H9 (cell line): Measurements from ENCODE around the gene WDR82. TPM values are rescaled to one million over a fixed set of nuclear protein-coding genes. Genes with fewer than 3 reads are reported as not detected.

ENCODE experiments used
- DNase-seq: peaks from one replicate; pipeline ENCODE4 v3.0.0-alpha.2; 2017
- H2AFZ ChIP-seq: one replicate; pipeline ENCODE4 v1.6.1; 2013; ENCODE audit warnings: mild to moderate bottlenecking, low read length, control low read depth, moderate library complexity
- H2AK5ac ChIP-seq: 2 replicates; pipeline ENCODE4 v1.6.1; 2013; ENCODE audit warnings: low read length, control low read depth, mixed read lengths; ENCODE audit not compliant: insufficient read length
- H2BK120ac ChIP-seq: one replicate; pipeline ENCODE4 v1.6.1; 2013; ENCODE audit warnings: low read depth, mild to moderate bottlenecking, low read length, control low read depth, inconsistent platforms; ENCODE audit not compliant: poor library complexity, severe bottlenecking
- H2BK12ac ChIP-seq: 2 replicates; pipeline ENCODE4 v1.6.1; 2013; ENCODE audit warnings: low read length, control low read depth, mixed read lengths, low read depth; ENCODE audit not compliant: insufficient read length
- H2BK15ac ChIP-seq: 2 replicates; pipeline ENCODE4 v1.6.1; 2013; ENCODE audit warnings: low read depth, low read length, control low read depth
- H2BK20ac ChIP-seq: one replicate; pipeline ENCODE4 v1.6.1; 2013; ENCODE audit warnings: low read depth, mild to moderate bottlenecking, low read length, control low read depth, inconsistent platforms; ENCODE audit not compliant: poor library complexity, severe bottlenecking
- H2BK5ac ChIP-seq: 2 replicates; pipeline ENCODE4 v1.6.1; 2013; ENCODE audit warnings: low read length, control low read depth, mixed read lengths; ENCODE audit not compliant: insufficient read length
- H3K14ac ChIP-seq: 2 replicates; pipeline ENCODE4 v1.6.1; 2013; ENCODE audit warnings: low read length, control low read depth; ENCODE audit not compliant: insufficient read depth
- H3K18ac ChIP-seq: 2 replicates; pipeline ENCODE4 v1.6.1; 2013; ENCODE audit warnings: low read depth, mild to moderate bottlenecking, mixed read lengths, low read length, control low read depth; ENCODE audit not compliant: insufficient read length
- H3K23ac ChIP-seq: 2 replicates; pipeline ENCODE4 v1.6.1; 2013; ENCODE audit warnings: low read length, control low read depth, mixed read lengths, low read depth; ENCODE audit not compliant: insufficient read length
- H3K23me2 ChIP-seq: 2 replicates; pipeline ENCODE4 v1.6.1; 2013; ENCODE audit warnings: low read depth, mild to moderate bottlenecking, mixed read lengths, low read length, control low read depth; ENCODE audit not compliant: insufficient read length, poor library complexity, severe bottlenecking
- H3K27ac ChIP-seq: 2 replicates; pipeline ENCODE4 v1.5.1; 2013; ENCODE audit warnings: low read length, control low read depth, mixed read lengths, low read depth; ENCODE audit not compliant: insufficient read length
- H3K27me3 ChIP-seq: 2 replicates; pipeline ENCODE4 v1.6.1; 2013; ENCODE audit warnings: low read length, control low read depth, inconsistent platforms; ENCODE audit not compliant: insufficient read depth
- H3K4ac ChIP-seq: 2 replicates; pipeline ENCODE4 v1.6.1; 2013; ENCODE audit warnings: low read depth, mild to moderate bottlenecking, control low read depth, inconsistent platforms, low read length, moderate library complexity
- H3K4me1 ChIP-seq: 2 replicates; pipeline ENCODE4 v1.6.1; 2013; ENCODE audit warnings: low read length, control low read depth, inconsistent platforms; ENCODE audit not compliant: insufficient read depth
- H3K4me2 ChIP-seq: 2 replicates; pipeline ENCODE4 v1.6.1; 2013; ENCODE audit warnings: low read length, control low read depth, mixed read lengths; ENCODE audit not compliant: insufficient read length, insufficient read depth
- H3K56ac ChIP-seq: 2 replicates; pipeline ENCODE4 v1.6.1; 2013; ENCODE audit warnings: low read depth, mild to moderate bottlenecking, mixed read lengths, low read length, control low read depth; ENCODE audit not compliant: insufficient read length
- H3K79me1 ChIP-seq: 2 replicates; pipeline ENCODE4 v1.6.1; 2013; ENCODE audit warnings: low read depth, mild to moderate bottlenecking, moderate library complexity, low read length, control low read depth, inconsistent platforms; ENCODE audit not compliant: insufficient read depth, poor library complexity, severe bottlenecking
- H3K79me2 ChIP-seq: 2 replicates; pipeline ENCODE4 v1.6.1; 2013; ENCODE audit warnings: low read length, control low read depth, inconsistent platforms; ENCODE audit not compliant: insufficient read depth
- H3K9ac ChIP-seq: 2 replicates; pipeline ENCODE4 v1.6.1; 2013; ENCODE audit warnings: low read length, control low read depth, mixed read lengths; ENCODE audit not compliant: insufficient read length; ENCODE audit errors: extremely low read depth
- H3K9me3 ChIP-seq: one replicate; pipeline ENCODE4 v1.6.1; 2013; ENCODE audit warnings: low read depth, low read length, inconsistent platforms; ENCODE audit not compliant: control insufficient read depth
- H3T11ph ChIP-seq: one replicate; pipeline ENCODE4 v1.6.1; 2013; ENCODE audit warnings: mild to moderate bottlenecking, low read length, control low read depth, inconsistent platforms
- H4K20me1 ChIP-seq: one replicate; pipeline ENCODE4 v1.6.1; 2013; ENCODE audit not compliant: control insufficient read depth, insufficient read length, insufficient read depth
- H4K5ac ChIP-seq: 2 replicates; pipeline ENCODE4 v1.6.1; 2013; ENCODE audit warnings: low read depth, mild to moderate bottlenecking, mixed read lengths, low read length, control low read depth; ENCODE audit not compliant: insufficient read length
- H4K8ac ChIP-seq: replicated peaks from 2 replicates; pipeline ENCODE4 v1.6.1; 2013; ENCODE audit warnings: low read length, control low read depth, mixed read lengths, low read depth; ENCODE audit not compliant: insufficient read length
- H4K91ac ChIP-seq: 2 replicates; pipeline ENCODE4 v1.6.1; 2013; ENCODE audit warnings: low read depth, mild to moderate bottlenecking, moderate library complexity, mixed read lengths, low read length, control low read depth; ENCODE audit not compliant: insufficient read length
- H3K27ac Mint-ChIP-seq, 3 experiments: 2 replicates in 2 of 3; 3 replicates in 1 of 3; pipeline ENCODE4 v1.8.0; 2020 to 2021; ENCODE audit warnings: mixed read lengths in 3 of 3, mild to moderate bottlenecking in 1 of 3, moderate library complexity in 1 of 3
- H3K27me3 Mint-ChIP-seq: 2 replicates; pipeline ENCODE4 v1.8.0; 2021; ENCODE audit warnings: low read depth, mild to moderate bottlenecking, moderate library complexity, mixed read lengths
- H3K36me3 Mint-ChIP-seq, 3 experiments: 2 replicates in 2 of 3; 3 replicates in 1 of 3; pipeline ENCODE4 v1.8.0; 2020 to 2021; ENCODE audit warnings: low read depth in 3 of 3, mixed read lengths in 3 of 3; ENCODE audit not compliant: insufficient read depth in 1 of 3
- H3K4me1 Mint-ChIP-seq, 2 experiments: 2 replicates each; pipeline ENCODE4 v1.8.0; 2020; ENCODE audit warnings: mixed read lengths in 2 of 2
- H3K4me3 Mint-ChIP-seq, 2 experiments: 2 replicates in 1 of 2; 3 replicates in 1 of 2; pipeline ENCODE4 v1.8.0; 2020 to 2021; ENCODE audit warnings: mild to moderate bottlenecking in 2 of 2, mixed read lengths in 2 of 2, moderate library complexity in 1 of 2
- H3K9me3 Mint-ChIP-seq, 2 experiments: 2 replicates in 1 of 2; 3 replicates in 1 of 2; pipeline ENCODE4 v1.8.0; 2020; ENCODE audit warnings: mild to moderate bottlenecking in 2 of 2, mixed read lengths in 2 of 2, moderate library complexity in 1 of 2
- CTCF ChIP-seq: fragments of 200-600 bp; sonication (generic); conservative IDR thresholded peaks from 3 replicates; pipeline ENCODE4 v1.8.0; 2021; ENCODE audit warnings: antibody characterized with exemption, mild to moderate bottlenecking
- WGBS: extraction: QIAGEN DNeasy Blood & Tissue Kit; methylation state at CpG from one replicate; pipeline ENCODE4 v1.1.7; 2013; ENCODE audit warnings: missing lambda C conversion rate, low lambda C conversion rate, mixed read lengths; ENCODE audit not compliant: insufficient read length; ENCODE audit errors: extremely low coverage; 5-methylcytosine and 5-hydroxymethylcytosine counted together
- total RNA-seq: library from RNA; stranded (reverse); gene quantifications from 2 replicates; pipeline ENCODE4 v1.2.1, GENCODE V29; 2021

WDR82 gene
- total RNA-seq, 1 experiment from 2014 or later: 83.1 TPM

GRCh38 chr3:52249683-52250082, 28.8 kb downstream of the WDR82 start:
- H3K9ac ChIP-seq: no peak overlapping the region
- H4K91ac ChIP-seq: no peak overlapping the region
- Mint-ChIP-seq H3K27me3 (peaks cover 25% of the 10 kb centered on the region), H3K4me1 (peaks cover 0 to 10% of the 10 kb centered on the region in 2 experiments; a peak in 3 of 4 replicates), H3K4me3 (no peak overlapping the region; a peak in 1 of 5 replicates), H3K27ac (no peak overlapping the region), H3K9me3 (no peaks in the 10 kb centered on the region), H3K36me3 (peaks cover 6 to 63% (median 24%) of the 10 kb centered on the region in 3 experiments; a peak in 5 of 7 replicates)
- no peak overlapping the region for H2BK5ac ChIP-seq
- H3K79me2 ChIP-seq: no peaks in the 10 kb centered on the region
- no peak overlapping the region for H4K5ac ChIP-seq
- no CpG with 5 or more reads among the region's 6 CpGs for WGBS
- no peak overlapping the region for H2BK120ac ChIP-seq
- H3T11ph ChIP-seq: no peak overlapping the region
- H2BK15ac ChIP-seq: no peak overlapping the region
- no peaks in the 10 kb centered on the region for H3K4me1 ChIP-seq
- no peaks in the 10 kb centered on the region for H3K79me1 ChIP-seq
- no peak overlapping the region for H3K18ac ChIP-seq
- no peak for TF ChIP-seq CTCF
- peaks cover 11% of the 10 kb centered on the region; the same call in 1 of the 2 replicates for H3K27me3 ChIP-seq
- no peak overlapping the region for H3K27ac ChIP-seq
- no peak overlapping the region for H3K14ac ChIP-seq
- no peak overlapping the region for H3K4ac ChIP-seq
- no peaks in the 10 kb centered on the region for H4K20me1 ChIP-seq
- H2AK5ac ChIP-seq: no peak overlapping the region
- peaks cover 3% of the 10 kb centered on the region for H3K23me2 ChIP-seq
- no peak overlapping the region for H2BK12ac ChIP-seq
- H3K23ac ChIP-seq: no peak overlapping the region
- H3K9me3 ChIP-seq: no peaks in the 10 kb centered on the region
- no peak overlapping the region for H3K56ac ChIP-seq
- H3K4me2 ChIP-seq: no peak overlapping the region
- H2AFZ ChIP-seq: no peak overlapping the region
- DNase-seq: no peak
- H2BK20ac ChIP-seq: no peak overlapping the region
- no peak overlapping the region for H4K8ac ChIP-seq
